GM21737 (cell line): ENCODE data around the gene SYVN1.

ENCODE experiments used
- ATAC-seq: cut with Tn5 transposase; IDR thresholded peaks from one replicate; pipeline ENCODE4 v1.9.1; 2021; ENCODE audit warnings: mild to moderate bottlenecking, moderate library complexity; ENCODE audit not compliant: unreplicated experiment

The SYVN1 gene

GRCh38 chr11:65095974-65096806 is 38.1 kb downstream of the SYVN1 start, which contains the start of gene VPS51:
VPS51 (plus strand) TSS chr11:65096214; CDS start chr11:65096251, 37 bp downstream.
- ATAC-seq = peak; percentile 69

GRCh38 chr11:65095427-65095826 is 38.9 kb downstream of the SYVN1 start:
- ATAC-seq = no peak

- ATAC-seq = no peak
Observed at GRCh38 chr11:65090628-65091027, 43.7 kb downstream of the SYVN1 start.

- no peak for ATAC-seq
Observed at GRCh38 chr11:65089621-65090020, 44.7 kb downstream of the SYVN1 start.

- no peak for ATAC-seq
Observed at GRCh38 chr11:65087827-65088226, 46.5 kb downstream of the SYVN1 start.

GRCh38 chr11:65087216-65087615 is 47.1 kb downstream of the SYVN1 start:
- ATAC-seq = no peak

- no peak for ATAC-seq
Observed at GRCh38 chr11:65086809-65087208, 47.5 kb downstream of the SYVN1 start.

- ATAC-seq = no peak
Observed at GRCh38 chr11:65085446-65085845, 48.9 kb downstream of the SYVN1 start.

- peak; percentile 11 for ATAC-seq
Observed at GRCh38 chr11:65084598-65085375, 49.5 kb downstream of the SYVN1 start.

GRCh38 chr11:65083834-65084597 is 50.3 kb downstream of the SYVN1 start, which contains the start of the genes CDCA5 and ZFPL1:
CDCA5 (minus strand) TSS chr11:65084040; CDS start chr11:65083978, 62 bp downstream.
ZFPL1 (plus strand) TSS chr11:65084222; CDS start chr11:65084699, 477 bp downstream.
- ATAC-seq = peak; percentile 60

- peak; percentile 4 for ATAC-seq
Observed at GRCh38 chr11:65083134-65083833, 51.0 kb downstream of the SYVN1 start.

- ATAC-seq = no peak
Observed at GRCh38 chr11:65078786-65079342, 55.5 kb downstream of the SYVN1 start.

- no peak for ATAC-seq
Observed at GRCh38 chr11:65078151-65078550, 56.2 kb downstream of the SYVN1 start.

GRCh38 chr11:65077451-65077850 is 56.9 kb downstream of the SYVN1 start:
- no peak for ATAC-seq
